Kidney tubule cell (primary cell): ENCODE results near the gene C1QTNF3.
A peak's percentile ranks its signal among the peaks of the same experiment; 100 is the strongest.
"Not testable (repeated sequence)": the region's sequence is repeated elsewhere in the genome, so short reads cannot be mapped to it uniquely, and the experiment has no call there.

Experiments
- DNase-seq: peaks from one replicate; pipeline ENCODE4 v3.0.0-alpha.2; 2018; ENCODE audit warnings: low spot score

C1QTNF3 gene

GRCh38 chr5:34051374-34051980, 8.5 kb upstream of the C1QTNF3 start:
- DNase-seq = no peak

DNA sequence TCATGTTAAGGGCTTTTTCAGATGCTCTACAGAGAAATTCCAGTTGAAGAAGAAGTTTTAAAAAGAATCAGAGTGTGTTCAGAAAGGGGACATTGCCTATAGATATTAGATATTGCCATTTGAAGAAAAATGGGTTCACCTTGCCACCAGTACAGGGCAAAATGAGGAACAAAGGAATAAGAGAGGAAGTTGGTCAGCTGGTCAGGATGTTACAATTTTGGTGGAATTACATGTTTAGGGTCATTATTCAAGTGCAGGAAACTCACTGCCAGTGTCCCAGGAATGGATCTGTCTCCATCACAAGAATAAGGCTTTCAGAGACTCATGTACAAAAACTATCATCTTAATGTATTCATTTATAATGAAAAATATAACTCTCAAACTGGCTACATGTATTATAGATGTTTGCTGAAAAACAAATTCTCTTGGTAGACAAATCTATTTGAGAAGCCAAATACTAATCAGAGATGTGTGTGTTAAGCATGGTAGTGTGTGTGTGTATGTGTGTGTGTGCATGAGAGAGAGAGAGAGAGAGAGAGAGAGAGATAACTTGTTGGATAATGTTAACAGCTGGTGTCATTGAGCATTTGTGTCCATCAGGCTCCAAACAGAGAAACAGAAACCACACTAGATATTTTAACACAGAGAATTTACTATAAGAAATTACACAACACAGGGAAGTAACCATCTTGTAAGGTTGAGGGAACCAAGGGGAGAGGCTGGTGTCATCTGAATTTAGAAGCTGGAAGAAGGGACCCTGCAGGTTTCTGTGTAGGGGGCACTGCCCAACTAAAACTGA, 5.0 kb upstream of the C1QTNF3 start:
- DNase-seq = no peak

DNA sequence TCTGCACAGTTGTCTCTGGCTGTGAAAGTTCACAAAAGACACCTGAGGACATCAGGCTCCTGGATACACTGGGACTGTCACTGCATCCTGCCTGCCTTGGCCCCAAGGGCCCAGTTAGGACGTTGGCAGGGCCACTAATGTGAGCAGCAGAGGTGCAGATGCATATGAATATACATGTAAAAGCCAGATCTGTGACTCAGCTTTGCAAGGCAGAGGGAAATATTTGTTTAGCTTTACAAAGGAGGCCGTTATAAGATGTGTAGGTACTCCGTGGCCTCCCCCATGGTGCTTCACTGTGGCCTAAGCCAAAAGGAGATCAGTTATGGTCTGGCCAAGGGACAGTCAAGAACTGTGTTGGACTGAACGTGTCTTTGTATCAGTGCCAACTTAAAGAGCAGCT, 4.1 kb upstream of the C1QTNF3 start:
- no peak for DNase-seq

DNA sequence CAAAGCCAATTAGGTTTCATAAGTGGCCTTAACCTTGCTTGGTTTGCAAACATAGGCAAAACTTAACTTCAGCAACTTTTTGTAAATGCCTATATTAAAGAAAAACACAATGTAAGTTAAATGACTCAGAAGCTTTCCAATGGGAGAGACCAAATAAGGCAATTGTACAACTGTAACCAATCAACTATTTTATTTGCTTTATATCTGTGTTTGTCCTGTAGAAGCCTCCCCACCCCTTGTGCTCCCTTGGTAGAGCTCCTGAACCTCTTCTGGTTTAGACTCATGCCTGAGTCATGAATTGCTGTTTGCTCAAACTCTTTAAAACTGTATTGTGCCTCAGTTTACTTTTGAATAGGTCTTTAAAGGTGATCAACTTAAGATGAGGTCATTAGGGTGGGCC, 3.0 kb upstream of the C1QTNF3 start:
- DNase-seq = peak; percentile 44

- no peak for DNase-seq
Measured at GRCh38 chr5:34045023-34045422, 2.0 kb upstream of the C1QTNF3 start.

GRCh38 chr5:34042321-34042720, 692 bp downstream of the C1QTNF3 start:
- peak; percentile 77 for DNase-seq

- DNase-seq = no peak
Measured at GRCh38 chr5:34041247-34041972, 1.6 kb downstream of the C1QTNF3 start.

- no peak for DNase-seq
Measured at GRCh38 chr5:34040472-34040871, 2.5 kb downstream of the C1QTNF3 start.

DNA sequence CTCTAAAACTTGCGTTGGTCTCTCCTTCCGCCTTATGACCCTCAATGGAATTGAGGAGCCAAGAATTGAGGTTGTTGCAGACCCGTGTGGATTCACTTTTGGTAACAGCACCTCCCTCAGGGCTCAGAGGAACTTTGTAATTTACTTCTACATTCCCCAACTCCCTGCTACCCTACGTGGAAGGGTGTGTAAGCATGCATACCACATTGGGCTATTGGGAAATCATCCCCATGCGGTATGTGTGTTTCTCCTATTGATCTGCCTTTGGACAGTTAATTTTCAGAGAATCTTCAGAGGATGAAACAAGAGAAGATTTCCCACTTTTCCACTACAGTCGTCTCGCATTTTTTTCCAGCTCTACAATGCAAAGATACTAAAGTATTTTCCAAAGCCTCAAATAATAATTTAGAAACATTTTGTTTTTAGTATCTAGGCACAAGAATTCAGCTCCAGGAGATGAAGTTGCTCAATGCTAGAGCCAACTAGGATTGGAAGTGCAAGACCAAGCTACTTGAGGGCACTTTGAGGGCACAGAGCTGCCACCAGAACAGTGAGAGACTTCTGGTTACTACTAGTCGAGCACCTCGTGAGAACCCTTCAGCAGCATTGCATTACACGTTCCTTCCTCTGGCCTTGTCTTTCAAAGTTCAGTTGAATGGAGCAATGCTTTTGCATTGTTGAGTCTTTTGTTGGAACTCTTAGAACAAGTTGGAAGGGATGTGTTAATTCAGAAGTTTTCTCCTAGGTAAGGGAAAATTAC, 3.4 kb downstream of the C1QTNF3 start:
- no peak for DNase-seq

DNA sequence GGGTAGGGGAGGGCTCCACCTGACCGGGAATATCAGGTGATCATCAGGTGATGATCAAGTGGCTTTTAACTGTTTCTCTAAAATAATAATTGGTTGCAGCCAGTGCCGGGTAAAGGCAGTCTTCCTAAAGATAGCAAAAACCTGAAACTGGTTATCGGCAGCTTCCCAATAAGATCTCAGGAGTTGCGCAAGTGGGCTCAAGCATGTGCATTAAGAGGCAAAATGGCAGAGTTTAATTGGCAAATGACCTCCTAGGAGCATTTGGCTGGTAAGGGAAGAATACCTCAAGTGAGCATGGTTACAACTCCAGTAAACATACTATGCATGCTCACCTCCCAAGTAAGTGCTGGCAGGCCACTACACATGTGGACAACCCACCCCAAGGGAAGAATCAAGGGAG, 4.2 kb downstream of the C1QTNF3 start:
- no peak for DNase-seq

DNA sequence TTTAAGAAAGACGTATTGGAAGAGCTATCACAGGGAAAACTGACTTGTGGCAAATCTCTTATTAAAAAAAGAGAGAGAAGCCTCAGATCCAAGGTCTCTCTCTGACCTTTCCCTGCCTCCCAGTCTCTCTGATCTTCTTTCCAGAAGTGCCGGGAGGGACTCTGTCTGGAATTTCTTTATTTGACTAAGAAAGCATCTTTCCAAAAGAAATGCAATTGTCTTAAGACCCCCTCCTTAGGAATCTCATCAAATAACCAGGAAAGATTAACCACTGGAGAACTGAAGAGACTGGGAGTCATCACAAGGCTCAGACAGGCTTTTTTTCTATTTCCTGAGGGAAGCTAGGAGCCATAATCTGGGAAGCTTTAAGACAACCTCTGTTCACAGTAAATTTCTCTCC, 4.6 kb downstream of the C1QTNF3 start:
- DNase-seq = no peak

- DNase-seq = no peak
Measured at GRCh38 chr5:34037726-34038125, 5.3 kb downstream of the C1QTNF3 start.

- DNase-seq = no peak
Measured at GRCh38 chr5:34035756-34036155, 7.3 kb downstream of the C1QTNF3 start.

DNA sequence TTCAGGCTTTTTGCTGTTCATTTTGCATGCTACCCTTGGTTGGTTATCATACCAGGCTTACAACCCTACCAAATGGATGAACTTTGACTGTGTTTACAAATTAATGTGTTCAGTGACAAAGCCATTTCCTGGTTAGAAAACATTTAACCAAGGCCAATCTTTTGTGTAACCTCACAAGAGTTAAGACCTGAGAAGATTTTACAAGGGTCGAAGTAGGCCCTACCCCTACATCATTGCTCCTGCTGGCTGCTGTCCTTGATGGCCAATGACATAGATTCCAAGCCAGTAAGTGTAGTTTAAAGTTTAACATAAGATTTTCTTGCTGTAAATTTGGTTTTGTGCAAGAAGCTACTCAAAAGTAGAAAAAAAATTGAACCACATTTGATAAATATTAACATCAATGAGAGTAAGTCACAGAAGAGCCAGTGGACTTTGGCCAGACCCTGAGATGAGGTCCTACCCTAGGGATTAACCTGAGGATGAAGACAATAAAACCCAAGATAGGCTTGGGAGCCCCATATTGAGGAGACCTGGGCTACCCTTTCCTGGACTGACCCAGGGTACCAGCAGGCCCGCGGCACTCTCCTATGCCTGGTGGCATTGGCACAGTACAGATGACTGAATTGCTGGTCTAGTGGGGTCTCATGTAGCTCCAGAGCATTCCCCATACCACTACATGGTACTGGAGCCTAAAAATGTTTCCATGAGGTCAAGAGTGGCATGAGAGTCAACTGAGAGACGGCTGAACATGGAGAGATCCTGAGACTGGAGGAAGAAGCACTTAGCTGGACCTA, 8.3 kb downstream of the C1QTNF3 start:
- DNase-seq = no peak

DNA sequence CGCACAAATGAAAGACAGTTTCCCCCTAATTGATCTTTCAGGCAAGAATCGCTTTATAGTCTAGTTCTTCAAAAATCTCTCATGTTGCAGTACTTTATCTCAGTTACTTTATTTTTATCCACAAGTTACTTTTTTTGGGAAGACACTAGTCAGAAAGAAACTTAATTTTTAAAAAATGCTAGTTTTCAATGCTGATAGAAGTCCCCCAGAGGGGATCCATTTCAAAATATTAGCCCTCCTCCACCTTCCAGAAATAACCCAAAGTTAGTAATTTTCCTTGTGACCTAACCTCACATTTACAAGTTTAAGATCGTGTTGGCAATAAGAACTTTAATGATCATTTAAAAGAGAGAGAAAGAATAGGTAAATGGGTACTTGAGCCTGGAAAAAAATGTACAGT, 11.0 kb downstream of the C1QTNF3 start:
- no peak for DNase-seq

DNA sequence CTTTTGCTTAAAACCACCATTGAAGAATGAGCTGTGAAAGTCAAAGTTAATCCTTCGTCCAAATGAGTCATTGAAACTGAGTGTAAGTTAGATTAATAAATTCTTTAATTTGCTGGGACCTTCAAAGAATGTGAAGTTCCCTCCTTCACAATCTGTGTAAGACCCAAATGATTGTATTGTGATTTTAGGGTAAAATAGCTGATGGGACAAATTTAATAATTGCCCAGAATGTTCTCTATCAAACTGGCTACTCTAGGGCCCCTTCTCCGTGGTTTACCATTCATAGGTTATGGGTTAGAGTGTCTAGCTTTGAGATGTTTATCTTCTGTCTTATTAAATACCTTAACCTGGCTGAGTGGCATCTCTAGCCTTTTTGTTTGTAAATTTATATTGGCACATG, 11.9 kb downstream of the C1QTNF3 start:
- DNase-seq = no peak

- DNase-seq = not testable (repeated sequence)
Measured at GRCh38 chr5:34030585-34030984, 12.4 kb downstream of the C1QTNF3 start.

DNA sequence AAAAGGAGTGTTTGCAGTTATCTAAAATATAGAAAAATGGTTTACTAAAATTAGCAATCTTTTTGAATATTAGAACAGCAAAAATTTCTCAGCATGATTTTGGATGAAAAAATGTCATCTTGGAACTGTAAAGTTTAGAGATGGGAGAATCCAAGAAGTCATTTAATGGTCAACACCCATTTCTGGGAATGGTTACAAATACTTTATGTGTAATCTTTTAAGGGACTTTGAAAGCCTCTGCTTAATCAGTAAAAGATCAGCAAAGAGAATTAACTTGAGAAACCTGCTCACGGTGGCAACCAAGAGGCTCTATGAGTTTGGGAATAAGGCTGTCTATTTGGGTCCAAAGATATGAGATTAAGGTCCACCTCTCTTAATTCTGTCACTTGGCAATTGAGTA, 13.0 kb downstream of the C1QTNF3 start:
- DNase-seq = peak; percentile 16

- no peak for DNase-seq
Measured at GRCh38 chr5:34028349-34028748, 14.7 kb downstream of the C1QTNF3 start.

DNA sequence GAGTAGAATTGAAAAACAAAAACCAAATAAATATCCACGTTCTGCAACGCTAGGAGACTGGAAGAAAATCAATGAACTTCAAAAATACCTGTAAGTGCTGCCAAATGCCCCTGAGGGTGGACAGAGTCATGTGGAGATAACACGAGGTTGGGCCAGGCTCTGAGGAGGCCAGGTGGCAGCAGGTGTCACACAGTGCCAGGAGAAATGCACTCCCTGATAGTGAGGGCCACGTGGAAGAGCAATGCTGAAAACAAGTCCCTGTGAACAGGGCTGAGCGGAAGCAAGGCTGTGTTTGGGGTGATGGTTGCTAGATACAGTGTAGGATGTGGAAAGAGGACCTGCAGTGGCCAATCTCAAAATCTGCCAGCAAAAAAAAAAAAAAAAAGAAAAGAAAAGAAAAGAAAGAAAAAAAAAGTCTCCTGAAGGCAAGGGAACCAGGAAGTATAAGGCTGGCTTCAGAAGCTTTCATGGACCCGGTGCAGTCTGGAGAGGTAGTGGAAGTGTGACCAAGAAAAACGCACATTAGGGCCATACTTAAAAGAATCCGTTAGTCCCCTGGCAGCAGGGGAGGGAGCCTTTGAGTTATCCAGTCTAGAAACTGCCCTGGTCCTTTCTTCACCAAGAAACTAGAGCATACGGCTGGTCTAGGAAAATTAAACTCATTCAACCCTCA, 16.8 kb downstream of the C1QTNF3 start:
- DNase-seq = no peak

- peak; percentile 46 for DNase-seq
Measured at GRCh38 chr5:34022121-34022705, 20.8 kb downstream of the C1QTNF3 start.
